ENCODE data around the gene KRT79.

The KRT79 gene

GRCh38 chr12:52772188-52772587, 61.9 kb downstream of the KRT79 start:
- no peak for DNase-seq (ENCODE audit: low read depth, low spot score)

DNA sequence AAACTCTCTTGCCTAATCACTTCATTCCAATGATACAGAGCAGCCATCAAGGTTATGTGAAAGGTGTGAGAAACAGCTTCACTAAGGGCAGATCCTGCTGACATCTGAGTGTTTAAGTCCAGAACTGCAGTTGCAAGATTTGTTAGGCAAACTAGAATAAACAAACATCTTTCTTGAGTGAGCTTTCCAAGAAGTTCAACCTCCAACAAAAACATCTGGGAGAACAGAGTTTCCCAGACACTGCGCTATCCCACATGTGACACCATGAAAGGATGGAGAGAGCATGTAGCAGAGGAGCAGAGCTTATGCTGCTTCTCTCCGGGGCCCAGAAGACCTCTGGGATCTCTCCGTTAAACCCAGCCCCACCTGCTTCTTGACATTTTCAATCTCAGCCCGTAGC, 62.6 kb downstream of the KRT79 start:
- no peak for DNase-seq (ENCODE audit: low read depth, low spot score)
